HG03565 (cell line): ENCODE data around the gene ANKRD34B.
"Not testable (repeated sequence)": the region's sequence is repeated elsewhere in the genome, so short reads cannot be mapped to it uniquely, and the experiment has no call there.

ENCODE experiments used
- ATAC-seq: cut with Tn5 transposase; IDR thresholded peaks from one replicate; pipeline ENCODE4 v1.9.1; 2021; ENCODE audit warnings: mild to moderate bottlenecking, moderate library complexity; ENCODE audit not compliant: unreplicated experiment

Gene ANKRD34B

DNA sequence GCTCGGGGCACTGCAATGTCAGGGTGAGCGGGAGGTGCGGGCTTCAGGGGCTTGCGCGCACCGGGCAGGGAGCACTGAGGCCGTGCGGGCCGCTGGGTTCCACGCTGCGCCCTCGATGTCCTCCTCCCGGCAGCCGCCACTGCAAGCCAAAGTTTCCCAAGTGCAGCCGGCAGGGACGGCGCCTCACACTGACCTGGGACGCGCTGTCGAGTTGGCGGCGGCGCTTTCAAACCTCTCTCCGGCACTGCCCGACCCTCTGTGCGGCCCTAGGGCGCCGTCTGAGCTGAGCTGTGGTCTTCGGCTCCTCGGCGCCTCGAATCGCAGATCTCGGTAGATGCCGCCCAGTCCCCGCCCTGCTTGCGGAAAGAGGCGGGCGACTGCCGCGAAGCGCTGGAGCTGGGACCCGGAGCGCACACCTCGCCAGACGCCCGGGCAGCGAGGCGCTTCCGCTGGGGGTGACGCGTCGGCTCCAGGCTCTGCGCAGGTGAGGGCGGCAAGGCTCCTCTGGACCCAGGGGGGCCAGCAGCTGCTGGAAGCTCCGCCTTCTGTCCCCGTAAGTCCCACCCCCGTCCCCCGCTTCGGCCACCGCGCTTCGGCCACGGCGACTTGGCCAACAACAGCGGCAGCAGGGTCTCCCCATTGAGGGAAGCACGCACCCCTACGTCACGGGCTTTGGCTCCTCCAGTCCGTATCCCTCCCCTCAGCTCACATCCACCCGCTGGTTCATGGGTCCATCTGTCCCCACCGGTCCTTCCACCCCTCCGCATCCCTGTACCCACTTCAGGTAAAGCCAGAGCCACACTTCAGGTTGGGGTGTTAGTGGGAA, at the start of gene ANKRD34B:
TSS of gene ANKRD34B (minus strand) at position 320 of the 826 bp plus-strand sequence. CDS start 10,261 bp downstream, outside the sequence.
- ATAC-seq, result no peak

DNA sequence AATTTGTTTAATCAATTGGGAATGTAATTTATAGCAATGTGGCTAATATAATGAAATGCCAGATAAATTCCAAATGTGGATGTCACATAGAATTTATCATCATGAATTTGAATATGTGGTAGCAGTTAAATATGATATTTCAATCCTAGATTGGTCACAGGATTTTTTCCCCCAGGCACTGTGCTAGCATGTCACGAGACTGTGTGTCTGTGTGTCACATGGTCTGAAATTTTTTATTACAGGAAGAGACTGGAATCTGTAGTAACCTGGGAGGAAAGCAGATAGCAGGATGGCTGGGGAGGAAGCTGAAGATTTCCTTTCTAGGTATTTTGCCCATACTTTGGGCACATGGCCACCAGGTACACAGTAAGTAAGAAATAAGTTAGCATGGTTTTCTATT, 49.0 kb upstream of the ANKRD34B start:
- no peak for ATAC-seq

DNA sequence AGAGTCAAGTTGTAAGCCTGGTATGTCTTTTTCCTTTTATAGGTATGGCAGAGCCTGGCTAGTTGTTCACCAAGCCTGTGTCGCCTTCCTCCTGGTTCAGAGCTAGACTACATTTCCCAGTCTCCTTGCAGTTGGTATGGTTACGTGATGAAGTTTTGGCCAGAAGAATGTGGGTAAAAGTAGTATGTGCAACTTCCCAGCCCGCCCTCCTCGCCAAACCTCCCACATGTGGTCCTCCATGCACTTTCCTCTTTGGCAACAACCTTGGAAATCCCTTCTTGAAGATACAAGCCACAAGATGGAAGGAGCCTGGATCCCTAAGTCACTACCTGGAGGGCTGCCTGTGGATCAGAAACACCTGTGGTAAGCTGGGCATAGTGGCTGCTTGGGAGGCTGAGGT, 48.4 kb upstream of the ANKRD34B start:
- ATAC-seq, result no peak

DNA sequence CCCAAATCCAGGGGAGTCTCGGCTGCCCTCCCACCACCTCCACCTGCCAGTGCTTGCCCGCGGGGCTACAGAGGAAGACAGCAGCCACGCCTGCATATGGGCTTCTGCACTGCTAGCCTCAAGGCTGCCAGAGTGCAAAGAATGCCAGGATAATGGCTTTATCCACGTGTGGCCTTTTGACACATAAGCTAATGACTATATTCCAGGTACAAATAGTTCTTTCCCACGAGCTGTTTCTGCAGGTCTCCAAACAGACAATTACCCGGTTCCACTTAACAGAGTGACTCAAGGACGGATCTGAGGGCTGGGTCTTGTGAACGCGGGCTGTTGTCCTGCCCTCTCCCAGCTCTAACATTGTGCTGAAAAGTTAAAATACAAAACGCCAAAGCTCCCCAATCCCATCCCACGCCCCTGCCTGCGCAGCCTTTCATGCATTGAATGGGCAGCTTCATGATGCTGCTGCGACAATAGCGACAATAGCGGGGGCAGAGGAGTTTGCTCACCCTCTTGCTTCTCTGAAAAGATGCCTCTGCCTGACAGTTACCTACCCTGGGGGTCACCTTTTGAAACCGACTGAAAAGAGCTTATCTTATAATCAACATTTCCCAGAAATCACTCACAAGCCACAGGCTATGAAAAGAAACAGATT, 45.3 kb upstream of the ANKRD34B start:
- no peak for ATAC-seq

DNA sequence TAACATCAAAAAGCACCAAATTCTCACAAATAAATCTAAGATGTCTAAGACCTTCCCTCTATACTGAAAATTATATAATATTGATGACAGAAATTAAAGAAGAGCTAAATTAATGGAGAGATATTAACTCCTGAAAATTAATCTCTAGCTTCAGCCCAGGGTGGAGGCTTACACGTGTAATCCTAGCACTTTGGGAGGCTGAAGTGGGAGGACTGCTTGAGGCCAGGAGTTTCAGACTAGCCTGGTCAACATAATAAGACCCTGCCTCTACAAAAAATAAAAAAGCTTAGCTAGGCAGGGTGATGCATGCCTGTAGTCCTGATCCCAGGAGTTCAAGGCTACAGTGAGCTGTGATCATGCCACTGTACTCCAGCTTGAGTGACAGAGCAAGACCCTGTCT, 39.6 kb upstream of the ANKRD34B start:
- no peak for ATAC-seq

DNA sequence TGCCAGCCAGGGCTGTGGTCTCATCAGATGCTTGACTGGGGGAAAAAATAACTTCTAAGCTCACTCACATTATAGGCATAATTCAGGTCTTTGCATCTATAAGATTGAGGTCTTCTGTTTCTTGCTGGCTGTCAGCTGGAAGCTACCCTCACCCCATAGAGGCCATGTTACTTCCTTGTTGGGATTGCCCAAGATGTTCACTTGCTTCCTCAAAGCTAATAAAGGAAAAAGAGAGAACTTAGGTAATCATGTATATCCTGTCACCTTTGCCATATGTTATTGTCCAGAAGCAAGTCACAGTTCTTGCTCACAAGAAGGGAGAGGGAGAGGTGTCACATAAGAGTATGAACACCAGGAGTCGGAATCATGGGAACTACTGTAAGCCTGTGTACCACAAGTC, 38.7 kb upstream of the ANKRD34B start:
- ATAC-seq, result no peak

DNA sequence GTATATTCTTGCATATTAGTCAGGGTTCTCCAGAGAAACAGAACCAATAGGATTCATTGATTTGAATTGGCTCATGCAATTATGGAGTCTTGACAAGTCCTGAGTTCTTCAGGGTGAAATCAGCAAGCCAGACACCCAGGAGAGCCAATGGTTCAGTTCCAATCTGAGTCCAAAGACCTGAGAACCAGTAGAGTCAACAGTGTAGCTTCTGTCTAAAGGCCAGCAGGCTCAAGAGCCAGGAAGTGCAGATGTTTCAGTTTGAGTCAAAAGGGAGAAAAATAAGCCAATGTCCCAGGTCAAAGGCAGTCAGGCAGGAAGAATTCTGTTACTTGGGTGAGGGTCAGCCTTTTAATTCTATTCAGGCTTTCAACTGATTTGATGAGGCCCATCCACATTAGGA, 37.8 kb upstream of the ANKRD34B start:
- ATAC-seq, result peak; percentile 90

DNA sequence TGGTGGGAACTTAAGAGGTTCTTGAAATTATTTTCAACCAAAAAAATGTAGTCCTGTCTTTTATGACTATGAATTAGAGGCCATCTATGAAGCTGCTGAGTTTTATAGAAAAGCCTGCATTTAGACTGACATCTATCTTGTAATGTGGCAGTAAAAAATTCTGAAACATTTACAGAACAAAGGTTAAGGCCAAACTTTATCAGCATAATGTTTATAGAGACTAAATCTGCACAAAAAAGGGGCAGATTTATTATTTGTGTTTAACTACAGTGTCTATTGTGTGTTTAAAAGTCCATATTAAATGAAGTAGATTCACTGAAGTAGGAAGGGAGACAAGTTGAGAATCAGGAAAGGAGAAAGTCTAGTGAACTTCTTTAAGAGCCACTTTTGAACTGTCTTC, 37.3 kb upstream of the ANKRD34B start:
- no peak for ATAC-seq

DNA sequence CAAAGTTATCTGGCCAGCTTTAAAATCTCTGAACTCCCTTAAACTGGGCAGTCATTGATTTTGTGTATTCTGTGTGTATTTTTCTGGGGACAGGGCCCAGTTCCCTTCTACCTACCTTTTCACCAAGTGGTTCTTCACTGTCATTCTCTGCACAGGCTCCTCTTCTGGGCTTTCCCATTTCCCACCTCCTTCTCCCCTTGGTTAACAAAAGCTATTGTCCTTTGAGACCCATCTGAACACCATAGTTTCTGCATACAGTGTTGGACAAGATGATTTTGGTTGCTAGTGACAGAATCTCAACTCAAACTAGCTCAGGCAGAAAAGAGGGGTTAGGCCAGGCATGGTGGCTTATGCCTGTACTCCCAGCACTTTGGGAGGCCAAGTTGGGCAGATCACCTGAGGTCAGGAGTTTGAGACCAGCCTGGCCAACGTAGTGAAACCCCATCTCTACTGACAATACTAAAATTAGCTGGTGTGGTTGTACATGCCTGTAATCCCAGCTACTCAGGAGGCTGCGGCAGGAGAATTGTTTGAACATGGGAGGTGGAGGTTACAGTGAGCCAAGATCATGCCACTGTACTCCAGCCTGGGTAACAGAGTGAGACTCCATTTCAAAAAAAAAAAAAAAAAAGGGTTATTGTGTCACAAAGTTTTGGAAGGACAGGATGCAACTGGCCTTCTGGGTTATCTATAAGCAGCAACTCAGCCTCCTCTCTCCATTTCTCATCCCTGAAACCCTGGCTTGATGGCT, 31.0 kb upstream of the ANKRD34B start:
- no peak for ATAC-seq

DNA sequence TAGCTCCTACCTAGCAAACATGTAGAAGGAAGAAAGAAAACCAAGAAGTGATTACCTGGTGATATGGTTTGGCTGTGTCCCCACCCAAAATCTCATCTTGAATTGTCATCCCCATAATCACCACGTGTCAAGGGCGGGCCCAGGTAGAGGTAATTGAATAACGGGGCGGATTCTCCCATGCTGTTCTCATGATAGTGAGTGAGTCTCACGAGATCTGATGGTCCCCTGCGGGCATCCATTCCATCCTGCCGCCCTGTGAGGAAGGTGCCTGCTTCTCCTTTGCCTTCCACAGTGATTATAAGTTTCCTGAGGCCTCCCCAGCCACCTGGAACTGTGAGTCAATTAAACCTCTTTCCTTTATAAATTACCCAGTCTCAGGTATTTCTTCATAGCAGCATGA, 27.4 kb upstream of the ANKRD34B start:
- no peak for ATAC-seq

DNA sequence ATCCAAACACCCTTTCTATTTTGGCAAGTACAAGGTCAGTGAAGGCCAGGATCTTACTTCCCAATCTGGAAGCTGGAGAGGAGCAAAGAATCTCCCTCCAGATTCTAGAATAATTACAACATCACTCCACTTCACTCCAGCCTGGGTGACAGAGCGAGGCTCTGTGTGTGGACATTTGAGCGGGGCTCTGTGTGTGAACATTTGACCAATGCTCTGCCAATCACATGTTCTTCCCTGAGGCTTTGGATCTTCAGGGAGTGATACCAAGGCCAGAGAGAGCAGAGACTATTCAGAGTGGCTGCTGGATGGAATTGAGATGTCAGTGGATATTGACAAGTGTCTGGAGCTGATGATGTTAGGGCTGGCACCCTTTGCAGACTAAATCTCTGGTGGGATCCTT, 24.7 kb upstream of the ANKRD34B start:
- no peak for ATAC-seq

DNA sequence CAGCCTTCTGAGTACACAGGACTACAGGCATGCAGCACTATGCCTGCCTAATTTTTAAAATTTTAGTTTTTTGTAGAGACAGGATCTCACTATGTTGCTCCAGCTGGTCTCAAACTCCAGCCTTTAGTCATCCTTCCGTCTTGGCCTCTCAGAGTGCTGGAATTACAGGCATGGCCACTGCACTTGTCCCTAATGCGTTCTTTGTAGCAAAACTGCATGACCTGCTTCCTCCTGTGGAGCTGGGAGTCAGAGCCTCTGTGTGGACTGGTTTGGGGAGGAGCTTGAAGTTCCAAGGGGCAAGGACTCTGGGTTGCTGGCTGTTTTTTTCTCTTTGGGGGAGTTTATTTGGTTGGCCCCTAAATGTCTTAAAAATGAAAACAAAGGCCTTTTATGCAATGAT, 22.7 kb upstream of the ANKRD34B start:
- no peak for ATAC-seq

DNA sequence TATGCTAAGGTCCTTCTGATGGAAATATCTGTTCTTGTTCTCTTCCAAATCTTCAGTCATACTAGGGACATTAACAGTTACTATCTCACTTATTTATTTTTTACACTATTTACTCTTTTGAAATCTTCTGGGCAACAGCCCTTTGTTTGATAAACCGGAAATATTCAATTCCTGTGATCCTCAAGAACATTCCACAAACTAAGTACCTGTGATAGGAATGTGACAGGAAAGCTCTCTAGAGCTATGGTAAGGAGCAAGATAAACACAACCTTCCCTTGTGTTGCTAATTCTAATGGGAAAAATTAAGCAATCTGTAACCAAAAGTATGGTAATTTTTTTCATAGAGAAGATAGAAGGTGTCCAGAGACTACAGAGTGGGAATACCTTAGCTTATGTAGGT, 22.0 kb upstream of the ANKRD34B start:
- ATAC-seq, result no peak

DNA sequence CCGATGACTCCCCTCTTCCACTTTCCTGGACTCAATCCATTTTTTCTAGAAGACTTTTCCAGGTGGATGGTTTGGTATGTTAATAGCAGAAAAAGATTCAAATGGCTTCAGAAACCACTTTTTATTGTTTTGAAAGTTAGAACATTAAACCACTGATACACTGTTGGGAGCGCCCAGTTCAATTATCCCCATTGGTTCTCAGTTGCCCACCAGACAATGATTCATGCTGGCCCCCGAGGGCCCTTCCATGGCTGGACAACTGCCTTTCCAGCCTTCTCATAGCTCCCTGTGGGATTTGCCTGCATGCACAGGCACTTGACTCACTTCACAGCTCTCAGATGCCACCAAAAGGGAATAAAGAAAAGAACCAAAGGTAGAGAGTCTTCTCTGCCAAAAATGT, 21.3 kb upstream of the ANKRD34B start:
- ATAC-seq, result no peak

DNA sequence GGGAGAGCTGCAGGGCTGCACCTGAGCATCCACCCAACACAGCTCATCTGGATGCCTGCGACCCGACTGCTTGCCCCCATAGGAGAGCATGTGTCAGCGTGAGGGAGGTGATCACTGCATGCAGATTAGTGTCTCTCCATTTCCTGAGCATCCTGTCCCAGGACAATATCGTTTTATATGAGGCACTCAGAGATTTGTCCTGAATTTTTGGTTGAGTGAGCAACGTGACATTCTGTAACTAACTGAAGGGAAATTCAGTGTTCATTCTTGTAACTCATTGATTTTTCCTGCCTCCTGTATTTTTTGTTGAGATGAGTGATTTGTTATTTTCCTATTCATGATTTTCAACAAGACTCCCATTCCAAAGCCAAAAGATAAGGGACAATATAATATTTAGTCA, 20.7 kb upstream of the ANKRD34B start:
- no peak for ATAC-seq

DNA sequence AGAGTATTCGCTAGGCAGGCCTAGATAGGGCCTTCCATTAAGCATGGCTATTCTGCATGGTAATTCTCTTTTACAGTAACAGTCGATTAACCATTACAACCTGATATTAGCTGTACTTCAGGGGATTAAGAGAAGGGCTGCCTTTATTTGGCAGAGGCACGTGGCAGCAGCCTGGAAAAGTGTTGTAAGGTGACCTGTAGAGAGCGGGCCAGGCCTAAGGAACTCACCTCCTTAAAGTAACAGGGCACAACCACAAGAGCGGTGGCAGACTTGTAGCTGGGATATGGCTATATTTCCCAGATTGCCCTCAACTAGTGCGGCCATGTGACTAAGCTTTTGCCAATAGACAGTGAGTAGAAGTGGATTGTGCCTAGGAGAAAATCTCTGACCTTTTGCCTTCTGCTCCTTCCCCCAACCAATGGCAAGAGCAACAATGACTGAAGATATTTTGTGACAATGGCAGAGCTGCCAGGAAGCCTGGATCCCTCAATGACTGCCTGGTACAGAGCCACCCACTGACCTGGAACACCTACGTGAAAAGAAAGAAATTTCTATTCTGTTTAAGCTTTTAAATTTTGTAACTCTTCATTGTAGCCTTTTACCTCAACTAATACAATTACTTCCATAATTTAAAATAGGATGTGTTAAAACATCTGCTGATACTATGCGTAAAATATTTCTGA, 18.9 kb upstream of the ANKRD34B start:
- ATAC-seq, result no peak

DNA sequence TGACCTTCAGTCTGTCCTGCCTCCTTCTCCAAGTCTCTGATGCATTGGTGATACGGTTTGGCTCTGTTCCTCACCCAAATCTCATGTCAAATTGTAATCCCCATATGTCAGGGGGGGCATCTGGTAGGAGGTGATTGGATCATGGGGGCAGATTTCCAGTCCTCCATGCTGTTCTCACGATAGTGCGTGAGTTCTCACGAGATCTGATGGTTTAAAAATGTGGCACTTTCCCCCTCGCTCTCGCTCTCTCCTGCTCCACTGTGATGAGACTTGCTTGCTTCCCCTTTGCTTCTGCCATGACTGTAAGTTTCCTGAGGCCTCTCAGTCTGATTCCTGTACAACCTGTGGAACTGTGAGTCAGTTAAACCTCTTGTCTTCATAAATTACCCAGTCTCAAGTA, 14.7 kb upstream of the ANKRD34B start:
- no peak for ATAC-seq

DNA sequence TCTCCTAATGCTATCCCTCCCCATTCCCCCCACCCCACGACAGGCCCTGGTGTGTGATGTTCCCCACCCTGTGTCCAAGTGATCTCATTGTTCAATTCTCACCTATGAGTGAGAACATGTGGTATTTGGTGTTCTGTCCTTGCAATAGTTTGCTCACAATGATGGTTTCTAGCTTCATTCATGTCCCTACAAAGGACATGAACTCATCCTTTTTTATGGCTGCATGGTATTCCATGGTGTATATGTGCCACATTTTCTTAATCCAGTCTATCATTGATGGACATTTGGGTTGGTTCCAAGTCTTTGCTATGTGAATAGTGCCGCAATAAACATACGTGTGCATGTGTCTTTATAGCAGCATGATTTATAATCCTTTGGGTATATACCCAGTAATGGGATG, 10.2 kb upstream of the ANKRD34B start:
- ATAC-seq, result not testable (repeated sequence)

DNA sequence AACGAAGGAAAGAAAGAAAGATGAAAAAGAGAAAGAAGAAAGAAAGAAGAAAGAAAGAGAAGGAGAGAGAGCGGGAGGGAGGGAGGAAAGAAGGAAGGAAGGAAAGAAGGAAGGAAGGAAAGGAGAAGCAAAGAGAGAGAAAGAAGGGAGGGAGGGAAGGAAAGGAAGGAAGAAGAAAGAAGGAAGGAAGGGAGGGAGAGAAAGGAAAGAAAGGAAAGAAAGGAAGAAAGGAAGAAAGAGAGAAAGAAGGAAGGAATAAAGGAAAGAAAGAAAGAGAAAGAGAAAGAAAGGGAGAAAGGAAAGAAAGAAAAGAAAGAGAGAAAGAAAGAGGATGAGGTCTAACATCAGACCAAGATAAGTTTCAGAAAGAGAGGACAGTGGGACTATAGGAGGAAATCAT, 9.0 kb upstream of the ANKRD34B start:
- no peak for ATAC-seq

DNA sequence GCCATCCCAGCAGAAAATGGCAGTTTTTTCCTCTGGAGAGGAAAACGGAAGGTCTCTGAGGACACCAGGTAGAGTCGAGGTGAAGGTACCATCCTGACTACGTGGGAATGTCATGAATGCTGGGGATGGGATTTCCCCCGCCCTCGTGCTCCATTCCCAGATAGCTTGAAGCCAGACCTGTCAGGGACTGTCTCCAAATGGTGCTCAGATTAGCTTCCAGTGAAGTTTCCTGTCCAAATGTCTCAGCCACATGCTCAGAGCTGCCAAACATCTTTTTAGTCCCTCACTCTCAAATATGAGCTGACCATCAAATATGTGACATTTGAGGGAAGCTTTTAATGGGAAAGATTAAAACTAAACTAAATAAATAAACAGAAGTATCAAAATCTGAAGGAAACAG, 7.6 kb upstream of the ANKRD34B start:
- no peak for ATAC-seq

DNA sequence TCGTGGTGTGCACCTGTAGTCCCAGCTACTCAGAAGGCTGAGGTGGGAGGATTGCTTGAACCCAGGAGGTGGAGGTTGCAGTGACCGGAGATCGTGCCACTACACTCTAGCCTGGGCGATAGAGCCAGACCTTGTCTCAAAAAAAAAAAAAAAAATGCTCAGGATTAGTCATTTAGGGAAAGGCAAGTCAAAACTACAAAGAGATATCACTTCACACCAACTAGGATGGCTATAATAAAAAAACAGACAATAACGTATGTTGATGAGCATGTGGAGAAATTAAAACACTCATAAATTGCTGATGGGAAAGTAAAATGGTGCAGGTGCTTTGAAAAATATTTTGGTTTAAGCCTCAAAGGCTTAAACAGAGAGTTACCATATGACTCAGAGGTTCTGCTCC, 6.3 kb upstream of the ANKRD34B start:
- no peak for ATAC-seq
